HG03460 (cell line): ENCODE data around the gene GSG1L2.

ENCODE experiments used
- ATAC-seq: cut with Tn5 transposase; IDR thresholded peaks from one replicate; pipeline ENCODE4 v1.9.1; 2021; ENCODE audit not compliant: unreplicated experiment

GSG1L2 gene

GRCh38 chr17:9821921-9822320 is at the start of gene GSG1L2:
Gene GSG1L2 (minus strand): TSS chr17:9822079. CDS start chr17:9822071, 8 bp downstream.
- ATAC-seq, result no peak

GRCh38 chr17:9868552-9868951 is 46.7 kb upstream of the GSG1L2 start:
- no peak for ATAC-seq

GRCh38 chr17:9865586-9865985 is 43.7 kb upstream of the GSG1L2 start:
- no peak for ATAC-seq

- ATAC-seq, result no peak
These were observed 41.1 kb upstream of the GSG1L2 start for GRCh38 chr17:9862949-9863348.

- ATAC-seq, result no peak
These were observed 40.3 kb upstream of the GSG1L2 start for GRCh38 chr17:9862220-9862619.

GRCh38 chr17:9860851-9861250 is 39.0 kb upstream of the GSG1L2 start:
- no peak for ATAC-seq

GRCh38 chr17:9859781-9860180 is 37.9 kb upstream of the GSG1L2 start:
- ATAC-seq, result no peak

GRCh38 chr17:9855036-9855435 is 33.2 kb upstream of the GSG1L2 start:
- ATAC-seq, result no peak

- ATAC-seq, result no peak
These were observed 32.4 kb upstream of the GSG1L2 start for GRCh38 chr17:9854255-9854654.

GRCh38 chr17:9850151-9850550 is 28.3 kb upstream of the GSG1L2 start:
- no peak for ATAC-seq

- ATAC-seq, result no peak
These were observed 23.4 kb upstream of the GSG1L2 start for GRCh38 chr17:9845306-9845705.

- no peak for ATAC-seq
These were observed 22.3 kb upstream of the GSG1L2 start for GRCh38 chr17:9844153-9844552.

GRCh38 chr17:9843152-9844010 is 21.5 kb upstream of the GSG1L2 start:
- ATAC-seq, result no peak

GRCh38 chr17:9842057-9842758 is 20.3 kb upstream of the GSG1L2 start:
- ATAC-seq, result no peak

- no peak for ATAC-seq
These were observed 17.6 kb upstream of the GSG1L2 start for GRCh38 chr17:9839433-9839832.

GRCh38 chr17:9837551-9838471 is 15.9 kb upstream of the GSG1L2 start:
- ATAC-seq, result no peak

- ATAC-seq, result no peak
These were observed 12.0 kb upstream of the GSG1L2 start for GRCh38 chr17:9833922-9834321.

- ATAC-seq, result no peak
These were observed 8.8 kb upstream of the GSG1L2 start for GRCh38 chr17:9830711-9831110.

GRCh38 chr17:9829343-9829742 is 7.5 kb upstream of the GSG1L2 start:
- ATAC-seq, result no peak

GRCh38 chr17:9828296-9829295 is 6.7 kb upstream of the GSG1L2 start:
- no peak for ATAC-seq
